ENCODE data around the gene MAPK8IP2. TPM values are rescaled to one million over a fixed set of nuclear protein-coding genes. Genes with fewer than 3 reads are reported as not detected.
A peak's percentile ranks its signal among the peaks of the same experiment; 100 is the strongest.

Gene MAPK8IP2
- total RNA-seq, 6 donors from 2014 or later, result 1.0 to 5.5 (median 3.4) TPM

DNA sequence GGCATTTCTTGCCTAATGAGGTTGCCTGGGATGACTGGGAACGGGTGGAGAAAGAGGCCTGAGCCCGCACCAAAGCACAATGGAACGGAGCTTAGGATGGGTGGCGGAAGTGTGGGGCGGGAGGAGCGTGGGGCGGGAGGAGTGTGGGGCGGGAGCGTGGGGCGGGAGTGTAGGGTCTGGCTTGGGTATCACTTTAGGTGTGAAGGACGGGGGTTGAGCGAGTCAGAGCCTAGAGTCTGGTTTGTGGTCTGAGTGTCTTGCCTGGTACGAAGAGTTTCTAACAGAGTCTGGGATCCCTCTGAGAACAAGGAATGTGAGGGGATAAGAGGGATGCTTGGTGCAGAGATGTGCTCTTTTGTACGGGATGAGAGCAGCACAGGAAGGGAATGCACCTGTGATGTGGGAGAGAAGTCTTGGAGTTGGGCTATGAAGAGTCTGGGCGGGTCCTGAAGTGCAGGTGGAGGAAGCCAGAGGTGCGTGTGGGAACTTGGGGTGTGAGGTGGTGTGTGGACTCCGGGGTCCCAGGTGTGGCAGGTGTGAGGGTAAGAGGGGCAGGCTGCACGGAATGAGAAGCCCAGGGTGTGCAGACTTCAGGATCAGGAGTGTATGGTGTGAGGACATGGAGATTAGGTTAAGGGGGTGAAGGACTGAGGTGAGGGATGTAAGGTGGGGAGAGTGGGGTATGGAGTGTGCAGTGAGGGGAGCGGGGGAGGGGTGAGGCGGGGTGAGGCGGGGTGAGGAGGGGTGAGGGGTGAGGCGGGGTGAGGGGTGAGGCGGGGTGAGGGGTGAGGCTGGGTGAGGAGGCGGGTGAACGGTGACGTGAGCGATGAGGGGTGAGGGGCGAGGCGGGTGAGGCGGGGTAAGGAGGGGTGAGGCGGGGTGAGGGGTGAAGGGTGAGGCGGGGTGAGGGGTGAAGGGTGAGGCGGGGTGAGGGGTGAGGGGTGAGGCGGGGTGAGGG is 38.9 kb upstream of the MAPK8IP2 start:
- Histone ChIP-seq H3K4me1 (peaks cover 7 to 13% (median 10%) of the 10 kb centered on the region in 4 donors), H3K27ac (no peak overlapping the region), H3K36me3 (no peaks in the 10 kb centered on the region), H3K9me3 (no peaks in the 10 kb centered on the region), H3K27me3 (no peaks in the 10 kb centered on the region), H3K4me3 (no peak overlapping the region)
- DNase-seq, result no peak
- TF ChIP-seq CTCF (IDR thresholded peaks at IDR 0.05), result no peak
- TF ChIP-seq POLR2AphosphoS5 (IDR thresholded peaks at IDR 0.05), result no peak
- TF ChIP-seq POLR2A (IDR thresholded peaks at IDR 0.05), result no peak
- no peak for TF ChIP-seq EP300 (IDR thresholded peaks at IDR 0.05)
- ATAC-seq (ENCODE audit: low FRiP score in 2 of 2), result no peak
- 79 to 82% methylated on average over 21 to 24 of the region's 34 CpGs for whole genome bisulfite sequencing, 2 donors

GRCh38 chr22:50562523-50563412 is 37.8 kb upstream of the MAPK8IP2 start, which contains the start of gene SYCE3:
SYCE3 (minus strand) TSS chr22:50562919; CDS start chr22:50556405, 6,514 bp downstream.
- peak; percentile 98 to 99 for DNase-seq
- Histone ChIP-seq H3K4me1 (peaks cover 7 to 13% (median 10%) of the 10 kb centered on the region in 4 donors), H3K4me3 (peak within 1 kb of the TSS; percentile 47 to 80 (median 58)), H3K27ac (peak within 1 kb of the TSS; percentile 63 to 82 (median 76)), H3K27me3 (no peaks in the 10 kb centered on the region), H3K36me3 (no peaks in the 10 kb centered on the region), H3K9me3 (no peaks in the 10 kb centered on the region)
- TF ChIP-seq EP300 (IDR thresholded peaks at IDR 0.05), result no peak
- peak in 3 of 4 donors; percentile 41 to 89 (median 56) for TF ChIP-seq POLR2A (IDR thresholded peaks at IDR 0.05)
- peak; percentile 64 to 87 for TF ChIP-seq POLR2AphosphoS5 (IDR thresholded peaks at IDR 0.05)
- peak; percentile 98 to 99 (median 99) for TF ChIP-seq CTCF (IDR thresholded peaks at IDR 0.05)
- 6 to 10% methylated on average over 27 to 48 of the region's 61 CpGs for WGBS, 2 donors
- peak; percentile 99 for ATAC-seq (ENCODE audit: low FRiP score in 2 of 2)

GRCh38 chr22:50563413-50564160 is 37.0 kb upstream of the MAPK8IP2 start:
- peak in 1 of 2 donors; percentile 54 for ATAC-seq (ENCODE audit: low FRiP score in 2 of 2)
- peak overlapping the region; percentile 63 to 82 (median 76) for H3K27ac ChIP-seq

More at GRCh38 chr22:50563413-50564160, 37.0 kb upstream of the MAPK8IP2 start:
- Histone ChIP-seq H3K4me1 (peaks cover 7 to 13% (median 10%) of the 10 kb centered on the region in 4 donors), H3K36me3 (peaks cover 0 to 8% (median 0%) of the 10 kb centered on the region in 4 donors), H3K27me3 (no peaks in the 10 kb centered on the region), H3K4me3 (peak overlapping the region; percentile 47 to 80 (median 58)), H3K9me3 (no peaks in the 10 kb centered on the region)
- DNase-seq, result peak in 1 of 2 donors; percentile 85
- WGBS, 2 donors, result 29 to 31% methylated on average over 16 to 17 of the region's 17 CpGs
- TF ChIP-seq CTCF (IDR thresholded peaks at IDR 0.05), result no peak
- TF ChIP-seq EP300 (IDR thresholded peaks at IDR 0.05), result no peak
- no peak for TF ChIP-seq POLR2A (IDR thresholded peaks at IDR 0.05)
- TF ChIP-seq POLR2AphosphoS5 (IDR thresholded peaks at IDR 0.05), result no peak
